ENCODE measurements around the gene NDUFAF8. TPM values are rescaled to one million over a fixed set of nuclear protein-coding genes. Genes with fewer than 3 reads are reported as not detected.
A peak's percentile ranks its signal among the peaks of the same experiment; 100 is the strongest.

NDUFAF8 gene
- total and polyA plus RNA-seq, 10 of the 15 experiments (the other 5 are each of a cell fraction or from before 2014, with no cell fraction given): 22.0 to 307 (median 106) TPM

GRCh38 chr17:81282876-81283275, 43.8 kb downstream of the NDUFAF8 start:
- POLR2A ChIA-PET: no interaction called here
- RAD21 ChIA-PET (ENCODE audit: unreplicated experiment): no interaction called here
- no peak for ATAC-seq
- intact Hi-C loops (cut with micrococcal nuclease; ENCODE audit: unreplicated experiment): no loop called here
- Histone ChIP-seq H2AFZ (ENCODE audit: control insufficient read depth, low read depth, low read length) (no peak overlapping the region), H3K4me2 (ENCODE audit: control insufficient read depth, insufficient read depth) (no peak overlapping the region), H3K79me2 (ENCODE audit: control insufficient read depth, insufficient read depth, low read length) (peaks cover 15% of the 10 kb centered on the region), H3K27ac (ENCODE audit: control insufficient read depth, insufficient read depth) (no peak overlapping the region), H4K20me1 (ENCODE audit: control insufficient read depth, insufficient read depth) (no peaks in the 10 kb centered on the region), H3K9ac (ENCODE audit: control insufficient read depth, insufficient read depth, low read length) (no peak overlapping the region), H3K36me3 (ENCODE audit: control insufficient read depth in 2 of 2, insufficient read depth in 2 of 2, low read length in 1 of 2) (peaks cover 6 to 12% of the 10 kb centered on the region in 2 experiments), H3K27me3 (replicated peaks in 1 of 2; ENCODE audit: control insufficient read depth in 2 of 2, insufficient read depth in 2 of 2, low read length in 1 of 2) (no peaks in the 10 kb centered on the region), H3K9me3 (replicated peaks; ENCODE audit: control insufficient read depth, insufficient read depth, low read length) (no peaks in the 10 kb centered on the region), H3K4me1 (ENCODE audit: control insufficient read depth, insufficient read depth, low read length) (peaks cover 3% of the 10 kb centered on the region; the same call in 1 of the 2 replicates), H3K4me3 (no peak overlapping the region)
- no peak for DNase-seq (ENCODE audit: low read depth, low spot score)
- TF ChIP-seq CHD2 (IDR thresholded peaks at IDR 0.05; ENCODE audit: borderline replicate concordance, low read depth, low read length): no peak
- TF ChIP-seq MTA2 (IDR thresholded peaks at IDR 0.05; ENCODE audit: low read depth): no peak
- TF ChIP-seq ZSCAN29 (IDR thresholded peaks at IDR 0.05): no peak
- 93% methylated on average over 16 of the region's 16 CpGs for WGBS (ENCODE audit: insufficient coverage, insufficient replicate concordance, low lambda C conversion rate, missing lambda C conversion rate)
- in situ Hi-C loops (cut with MboI): no loop called here
- CTCF ChIA-PET: no interaction called here
- BruUV-seq (replicated peaks): no TSS peak
- SMC1A ChIA-PET (ENCODE audit: uncharacterized antibody, unreplicated experiment): no interaction called here
- no peak for FAIRE-seq

GRCh38 chr17:81285179-81285878, 46.2 kb downstream of the NDUFAF8 start:
- in situ Hi-C loops (cut with MboI) (no loop called here), intact Hi-C loops (cut with micrococcal nuclease; ENCODE audit: unreplicated experiment) (no loop called here)
- Histone ChIP-seq H3K27ac (ENCODE audit: control insufficient read depth, insufficient read depth) (peak overlapping the region; percentile 88), H3K4me1 (ENCODE audit: control insufficient read depth, insufficient read depth, low read length) (peaks cover 3% of the 10 kb centered on the region; the same call in 1 of the 2 replicates), H3K9me3 (replicated peaks; ENCODE audit: control insufficient read depth, insufficient read depth, low read length) (no peaks in the 10 kb centered on the region), H3K4me2 (ENCODE audit: control insufficient read depth, insufficient read depth) (peak overlapping the region; percentile 89), H3K4me3 (peak overlapping the region; percentile 84), H2AFZ (ENCODE audit: control insufficient read depth, low read depth, low read length) (peak overlapping the region; percentile 85), H3K36me3 (ENCODE audit: control insufficient read depth in 2 of 2, insufficient read depth in 2 of 2, low read length in 1 of 2) (peaks cover 3 to 11% of the 10 kb centered on the region in 2 experiments), H3K27me3 (replicated peaks in 1 of 2; ENCODE audit: control insufficient read depth in 2 of 2, insufficient read depth in 2 of 2, low read length in 1 of 2) (no peaks in the 10 kb centered on the region), H3K9ac (ENCODE audit: control insufficient read depth, insufficient read depth, low read length) (peak overlapping the region; percentile 84), H3K79me2 (ENCODE audit: control insufficient read depth, insufficient read depth, low read length) (peaks cover 15% of the 10 kb centered on the region), H4K20me1 (ENCODE audit: control insufficient read depth, insufficient read depth) (no peaks in the 10 kb centered on the region)
- FAIRE-seq: no peak
- WGBS (ENCODE audit: insufficient coverage, insufficient replicate concordance, low lambda C conversion rate, missing lambda C conversion rate): 2% methylated on average over 37 of the region's 37 CpGs
- CTCF ChIA-PET: interaction anchor here (2.1 kb wide), 1 partner anchor 199 kb away, joined by 6 read pairs; no protein-coding TSS in a partner anchor
- DNase-seq (ENCODE audit: low read depth, low spot score): no peak
- TSS peak; percentile 84 for BruUV-seq (replicated peaks)
- RAD21 ChIA-PET (ENCODE audit: unreplicated experiment): interaction anchor here (0.8 kb wide), 1 partner anchor 200 kb away, joined by 6 read pairs; no protein-coding TSS in a partner anchor
- SMC1A ChIA-PET (ENCODE audit: uncharacterized antibody, unreplicated experiment): interaction anchor here (1.0 to 1.8 kb wide), 3 partner anchors 8 to 32 kb away, joined by 3 to 4 read pairs (median 4); partner anchors contain the start of gene SLC38A10
- peak; percentile 92 for ATAC-seq
- POLR2A ChIA-PET: interaction anchor here (0.9 to 1.9 kb wide), 3 partner anchors 8 to 232 kb away, joined by 4 to 7 read pairs (median 6); partner anchors contain the start of gene SLC38A10
- TF ChIP-seq NRF1 (conservative IDR thresholded peaks at IDR 0.05; ENCODE audit: low read depth, low read length) (no peak), ZBED1 (IDR thresholded peaks at IDR 0.05; ENCODE audit: borderline replicate concordance) (no peak), JUNB (IDR thresholded peaks at IDR 0.05) (no peak), ZNF207 (IDR thresholded peaks at IDR 0.05; ENCODE audit: borderline replicate concordance) (no peak; the same call in 1 of the 2 replicates), SIN3A (IDR thresholded peaks at IDR 0.05; ENCODE audit: low read depth, low read length) (peak; percentile 69; the same call in 1 of the 2 replicates), HDGF (IDR thresholded peaks at IDR 0.05) (no peak), EP300 (IDR thresholded peaks at IDR 0.05; ENCODE audit: borderline replicate concordance in 1 of 2, control insufficient read depth in 1 of 2, low read depth in 2 of 2, low read length in 2 of 2) (no peak), MTA3 (IDR thresholded peaks at IDR 0.05; ENCODE audit: borderline replicate concordance, low read length) (no peak), ELK1 (IDR thresholded peaks at IDR 0.05; ENCODE audit: low read depth, low read length) (0 out of 2 replicates have a peak, but pooled peaks have one; percentile 22), BHLHE40 (IDR thresholded peaks at IDR 0.05; ENCODE audit: borderline replicate concordance in 1 of 2, low read depth in 2 of 2, low read length in 1 of 2) (0 out of 4 replicates have a peak, but pooled peaks of 1 of the 2 experiments have one; percentile 19), BMI1 (IDR thresholded peaks at IDR 0.05; ENCODE audit: borderline replicate concordance) (no peak), POLR2A (IDR thresholded peaks at IDR 0.05; ENCODE audit: low read depth, low read length) (peak; percentile 85), NR2C2 (IDR thresholded peaks at IDR 0.05; ENCODE audit: borderline replicate concordance, control insufficient read depth, insufficient read length, low read depth) (no peak), TCF3 (IDR thresholded peaks at IDR 0.05; ENCODE audit: borderline replicate concordance, insufficient read depth, low read depth, low read length) (0 out of 2 replicates have a peak, but pooled peaks have one; percentile 27)

All from GM12878 (cell line).